ENCODE data around the gene ATF7. TPM values are rescaled to one million over a fixed set of nuclear protein-coding genes. Genes with fewer than 3 reads are reported as not detected.

ATF7 gene
- total RNA-seq: 6.2 and 10.3 TPM in 2 replicates

GRCh38 chr12:53625946-53626701 lies at the start of gene ATF7:
ATF7 (minus strand) TSS chr12:53626382; CDS start chr12:53601000, 25,382 bp downstream.

GRCh38 chr12:53506881-53507602 lies 119.1 kb downstream of the ATF7 start, which contains the start of gene NPFF:
NPFF (minus strand) TSS chr12:53507484; CDS start chr12:53507474, 10 bp downstream.

GRCh38 chr12:53500776-53501614 lies 125.2 kb downstream of the ATF7 start, which contains the start of gene TARBP2:
TARBP2 (plus strand) TSS chr12:53501283; CDS start chr12:53501409, 126 bp downstream.

GRCh38 chr12:53499266-53500141 lies 126.7 kb downstream of the ATF7 start, which contains the start of gene MAP3K12:
MAP3K12 (minus strand) TSS chr12:53499458; CDS start chr12:53487391, 12,067 bp downstream.

Other genes with a start within 250 kb of the ATF7 start
- 41.0 and 50.3 TPM in 2 replicates for gene SP1, start 246.2 kb downstream of the ATF7 start, total RNA-seq
- not detected in 2 replicates for gene AMHR2, start 202.5 kb downstream of the ATF7 start, total RNA-seq
- 24.5 and 41.0 TPM in 2 replicates for gene PRR13, start 184.6 kb downstream of the ATF7 start, total RNA-seq
- 193 and 385 TPM in 2 replicates for gene PCBP2, start 174.3 kb downstream of the ATF7 start, total RNA-seq
- 1.7 and 7.0 TPM in 2 replicates for gene MAP3K12, start 126.9 kb downstream of the ATF7 start, total RNA-seq
- 26.8 and 27.3 TPM in 2 replicates for gene TARBP2, start 125.1 kb downstream of the ATF7 start, total RNA-seq
- not detected in 2 replicates for gene NPFF, start 118.9 kb downstream of the ATF7 start, total RNA-seq
- gene ATP5MC2, start 49.7 kb upstream of the ATF7 start, total RNA-seq: 66.2 and 79.3 TPM in 2 replicates
- gene CALCOCO1, start 101.1 kb upstream of the ATF7 start, total RNA-seq: 41.0 and 71.3 TPM in 2 replicates
- not detected in 2 replicates for gene CISTR, start 125.6 kb upstream of the ATF7 start, total RNA-seq

Measured in nasal cavity respiratory epithelium epithelial cell of viscerocranial mucosa (primary cell).